Stimulated activated CD8-positive, alpha-beta memory T cell treated with anti-CD3 and anti-CD28 coated beads, Interleukin-15, amount 100 ng/mL, for 4 hours (primary cell): ENCODE results near the gene RXFP1.
A peak's percentile ranks its signal among the peaks of the same experiment; 100 is the strongest.

Experiments
- DNase-seq, 2 donors: peaks; one replicate each; pipeline ENCODE4 v3.0.0-alpha.2; 2020; ENCODE audit warnings: low read depth in 2 of 2

RXFP1 gene

DNA sequence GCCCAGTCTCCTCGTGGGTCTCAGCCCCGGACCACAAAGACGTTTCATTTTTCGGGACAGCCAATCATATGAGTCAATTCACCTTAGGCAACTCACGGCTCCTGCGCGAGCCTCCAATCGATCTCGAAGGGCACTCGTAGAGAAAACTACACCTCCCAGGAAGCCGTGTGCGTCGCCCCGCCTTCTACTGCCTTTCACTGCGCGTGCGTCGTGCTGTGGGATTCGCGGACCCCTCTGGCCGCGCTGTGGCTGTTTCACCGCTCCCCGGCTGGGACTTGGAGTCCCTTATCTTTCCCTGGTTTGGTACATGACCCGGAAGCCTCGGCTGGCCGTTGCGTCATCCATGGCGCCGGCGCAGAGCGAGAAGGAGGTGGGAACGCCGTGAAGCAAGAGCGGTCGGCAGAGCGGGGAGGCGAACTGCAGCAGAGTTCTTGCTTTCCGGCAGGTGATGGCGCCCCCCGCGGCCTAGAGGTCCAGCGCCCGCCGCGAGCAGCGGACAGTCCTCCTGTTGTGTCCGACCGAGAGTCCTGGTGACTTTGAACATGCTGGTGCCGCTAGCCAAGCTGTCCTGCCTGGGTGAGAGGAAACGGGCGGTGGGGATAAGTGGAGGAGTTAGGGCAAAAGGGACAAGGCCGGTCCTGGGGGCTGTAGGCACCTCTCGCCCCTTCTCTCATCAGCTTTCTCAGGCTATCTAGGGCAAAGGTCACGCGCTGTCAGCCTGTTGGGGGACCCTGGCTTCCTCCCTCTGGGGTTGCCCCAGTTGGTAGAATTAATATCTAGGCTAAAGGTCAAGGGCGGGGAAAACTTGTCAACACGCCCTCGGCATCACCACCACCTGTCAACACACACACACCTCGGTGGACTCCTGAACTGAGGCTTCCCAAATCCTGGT, 150.5 kb downstream of the RXFP1 start, which contains the start of gene ETFDH:
Gene ETFDH, plus strand, starts transcription at position 382 of the 892 bp plus-strand sequence. Its CDS starts 161 bp downstream, at position 543.
- peak; percentile 97 to 98 for DNase-seq

DNA sequence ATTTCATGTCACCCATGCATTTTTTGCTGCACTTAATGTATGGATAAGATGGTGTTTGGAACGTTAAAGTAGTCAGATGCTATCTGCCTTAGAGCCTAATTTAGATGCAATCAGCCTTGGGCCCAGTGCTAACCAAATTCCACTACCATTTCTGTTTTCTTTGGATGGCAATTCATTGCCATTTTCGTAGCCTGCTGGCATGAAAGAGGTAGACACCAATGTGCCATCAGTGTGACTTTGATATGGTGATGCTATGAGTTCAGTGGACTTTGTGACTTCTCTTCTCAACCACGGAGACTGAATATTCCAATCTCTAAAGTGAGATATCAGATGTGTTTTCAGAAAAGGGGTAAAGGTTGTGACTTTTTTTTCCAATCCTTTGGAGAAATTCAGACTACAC, 152.0 kb downstream of the RXFP1 start:
- DNase-seq: no peak

GRCh38 chr4:158676076-158676475, 154.4 kb downstream of the RXFP1 start:
- DNase-seq: no peak

DNA sequence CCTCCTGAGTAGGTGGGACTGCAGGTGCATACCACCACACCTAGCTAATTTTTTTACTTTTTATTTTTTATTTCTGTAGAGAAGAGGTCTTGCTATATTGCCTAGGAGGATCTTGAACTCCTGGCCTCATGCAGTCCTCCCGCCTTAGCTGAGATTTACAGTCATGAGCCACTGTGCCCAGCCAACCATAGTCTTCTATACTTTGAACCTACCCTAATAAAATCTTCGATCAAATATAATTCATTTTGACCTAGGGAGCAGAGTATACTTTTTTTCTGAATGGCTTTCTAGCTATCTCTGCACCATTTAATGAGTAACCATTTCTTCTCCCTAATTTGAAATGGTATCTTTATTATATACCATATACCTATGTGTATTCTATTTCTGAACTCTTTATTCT, 157.1 kb downstream of the RXFP1 start:
- DNase-seq: no peak

- DNase-seq: no peak
These were observed 159.9 kb downstream of the RXFP1 start for GRCh38 chr4:158681629-158682028.

DNA sequence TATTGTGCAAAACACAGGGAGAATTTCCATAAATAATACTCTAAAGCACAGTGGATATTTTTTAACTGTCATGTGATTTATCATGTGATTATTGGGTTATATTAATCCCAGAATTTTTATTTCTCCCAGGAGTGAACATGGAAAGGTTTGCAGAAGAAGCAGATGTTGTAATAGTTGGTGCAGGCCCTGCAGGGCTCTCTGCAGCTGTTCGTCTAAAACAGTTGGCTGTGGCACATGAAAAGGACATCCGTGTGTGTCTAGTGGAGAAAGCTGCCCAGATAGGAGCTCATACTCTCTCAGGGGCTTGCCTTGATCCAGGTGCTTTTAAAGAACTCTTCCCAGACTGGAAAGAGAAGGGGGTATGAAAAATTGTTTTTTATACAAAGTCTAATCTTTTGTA, 160.4 kb downstream of the RXFP1 start:
- DNase-seq: no peak

DNA sequence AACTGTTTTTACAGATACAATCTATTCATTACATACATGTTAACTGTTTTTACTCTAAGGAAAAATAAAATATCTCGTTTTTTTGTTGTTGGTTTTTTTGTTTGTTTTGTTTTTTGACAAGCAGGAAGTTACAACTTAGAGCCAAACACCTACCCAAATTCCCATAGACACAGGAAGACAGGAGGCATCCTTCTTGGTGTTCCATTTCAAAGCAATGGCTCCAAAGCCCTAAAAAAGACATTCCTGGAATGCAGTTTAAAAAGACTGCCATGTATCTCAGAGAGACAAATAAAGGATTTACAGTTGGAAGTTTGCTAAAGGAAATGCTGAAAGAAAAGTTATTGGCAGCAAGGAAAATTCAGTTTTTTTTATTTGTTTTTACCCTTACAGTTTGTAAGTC, 167.1 kb downstream of the RXFP1 start:
- DNase-seq: no peak
